GM21529 (cell line): Measurements from ENCODE around the gene GLP1R.

Source experiments
- ATAC-seq: cut with Tn5 transposase; IDR thresholded peaks from one replicate; pipeline ENCODE4 v1.9.1; 2021; ENCODE audit not compliant: unreplicated experiment

GLP1R gene

DNA sequence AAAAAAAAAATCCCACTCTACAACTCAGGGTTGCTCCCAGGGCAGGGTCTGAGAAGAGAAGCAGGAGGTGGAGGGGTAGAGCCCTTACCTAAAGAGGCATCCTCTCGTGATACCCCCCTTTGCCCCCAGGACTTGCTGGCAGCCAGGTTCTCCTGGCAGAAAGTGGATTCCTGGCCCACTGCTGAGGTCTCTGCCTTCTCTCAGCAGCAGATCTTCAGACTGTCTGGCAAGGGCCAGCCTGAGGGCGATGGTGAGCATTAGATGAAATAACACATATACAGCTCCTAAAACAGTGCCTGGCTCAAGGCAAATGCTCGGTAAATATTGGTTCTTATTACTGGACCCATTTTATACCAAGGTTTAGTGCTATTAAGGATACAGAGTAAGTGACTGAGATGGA, 4.8 kb upstream of the GLP1R start:
- ATAC-seq: no peak

DNA sequence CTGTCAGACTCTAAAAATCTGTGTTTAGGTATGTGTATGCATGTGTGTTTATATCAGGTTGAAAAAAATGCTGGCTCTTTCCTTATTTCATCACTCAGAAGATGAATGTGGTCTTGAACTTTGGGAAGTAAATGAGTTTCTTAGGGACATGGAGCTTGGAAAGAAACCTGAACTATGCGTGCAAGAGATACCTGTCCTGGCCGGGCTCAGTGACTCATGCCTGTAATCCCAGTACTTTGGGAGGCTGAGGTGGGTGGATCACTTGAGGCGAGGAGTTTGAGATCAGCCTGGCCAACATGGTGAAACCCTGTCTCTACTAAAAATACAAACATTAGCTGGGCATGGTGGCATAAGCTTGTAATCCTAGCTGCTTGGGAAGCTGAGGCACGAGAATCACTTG, 4.4 kb upstream of the GLP1R start:
- ATAC-seq: no peak

DNA sequence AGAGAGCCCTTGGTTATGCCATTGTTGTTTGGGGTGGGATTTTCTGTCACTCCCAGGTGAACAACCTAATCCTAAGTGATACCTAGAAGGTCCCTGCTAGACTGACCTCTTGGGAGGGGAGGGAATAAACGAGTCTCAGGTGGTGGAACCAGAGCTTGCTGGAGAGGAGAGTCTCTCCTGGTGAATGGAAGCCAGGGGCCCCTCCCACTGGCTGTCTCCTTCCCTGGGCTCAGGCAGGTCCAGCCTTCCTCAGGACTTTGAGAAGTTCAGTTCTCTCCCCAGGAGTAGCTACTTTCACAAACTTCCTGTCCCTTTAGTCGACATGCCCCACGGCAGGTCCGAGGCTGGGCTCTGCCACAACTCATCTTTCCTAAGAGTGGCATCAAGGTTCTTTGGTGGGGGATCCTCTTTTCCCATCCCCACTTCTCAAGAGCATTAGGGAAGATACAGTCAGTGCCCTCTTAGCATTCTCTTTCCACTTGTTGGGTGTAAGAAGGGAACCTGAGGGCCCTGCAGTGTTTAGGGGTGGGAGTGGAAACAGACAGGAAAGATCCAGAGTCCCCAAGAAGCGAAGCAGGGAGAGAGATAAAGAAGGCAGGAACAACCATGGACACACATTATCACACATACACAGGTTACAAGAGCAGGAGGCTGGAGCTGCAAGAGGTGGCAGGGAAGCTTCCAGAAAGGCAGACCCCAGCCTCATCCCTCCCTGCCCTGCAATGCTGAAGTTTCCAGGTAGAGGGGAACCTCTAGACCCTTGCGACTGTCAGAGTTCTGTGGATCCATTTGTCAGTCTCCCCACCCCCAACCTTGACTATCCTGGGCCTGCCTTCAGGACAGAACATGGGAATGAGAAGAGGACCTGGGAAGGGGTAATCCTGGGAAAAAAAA, 900 bp upstream of the GLP1R start:
- ATAC-seq: no peak

GRCh38 chr6:39049575-39050283, 1.1 kb downstream of the GLP1R start:
- ATAC-seq: no peak

DNA sequence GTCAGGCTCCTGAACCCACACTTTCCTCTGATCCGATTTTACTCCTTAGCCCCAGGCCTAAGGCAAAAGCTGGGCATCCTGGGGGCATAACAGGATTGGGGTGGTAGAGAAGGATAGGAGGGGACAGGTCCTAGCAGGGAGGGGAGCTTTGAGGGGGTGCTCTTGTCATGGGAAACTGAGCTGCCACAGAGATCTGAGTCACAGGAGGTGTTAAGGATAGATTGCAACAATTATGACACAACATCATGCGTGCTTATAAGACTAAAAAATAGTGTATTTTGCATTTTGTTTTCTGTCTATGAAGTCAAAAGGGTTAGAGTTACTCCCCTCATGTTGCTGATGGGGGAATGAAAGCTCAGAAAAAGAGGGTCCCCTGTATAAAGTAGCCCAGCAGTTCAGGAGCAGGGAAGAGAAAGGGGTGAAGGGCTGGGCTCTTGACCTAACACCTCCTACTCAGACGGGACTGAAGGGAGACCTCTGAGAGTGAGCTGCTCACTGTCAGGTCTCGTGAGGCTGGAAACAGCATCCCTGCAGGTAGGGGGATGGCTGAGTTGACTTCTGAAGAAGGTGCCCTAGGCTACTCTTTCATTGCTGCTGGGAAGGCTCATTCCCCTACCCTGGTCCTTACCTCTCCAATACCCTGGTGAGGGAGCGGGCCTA, 2.0 kb downstream of the GLP1R start:
- ATAC-seq: no peak

GRCh38 chr6:39051399-39052122, 3.0 kb downstream of the GLP1R start:
- ATAC-seq: no peak

GRCh38 chr6:39053016-39053624, 4.5 kb downstream of the GLP1R start:
- ATAC-seq: no peak

- no peak for ATAC-seq
Measured at GRCh38 chr6:39053854-39054576, 5.4 kb downstream of the GLP1R start.

- no peak for ATAC-seq
Measured at GRCh38 chr6:39054577-39055142, 6.1 kb downstream of the GLP1R start.

DNA sequence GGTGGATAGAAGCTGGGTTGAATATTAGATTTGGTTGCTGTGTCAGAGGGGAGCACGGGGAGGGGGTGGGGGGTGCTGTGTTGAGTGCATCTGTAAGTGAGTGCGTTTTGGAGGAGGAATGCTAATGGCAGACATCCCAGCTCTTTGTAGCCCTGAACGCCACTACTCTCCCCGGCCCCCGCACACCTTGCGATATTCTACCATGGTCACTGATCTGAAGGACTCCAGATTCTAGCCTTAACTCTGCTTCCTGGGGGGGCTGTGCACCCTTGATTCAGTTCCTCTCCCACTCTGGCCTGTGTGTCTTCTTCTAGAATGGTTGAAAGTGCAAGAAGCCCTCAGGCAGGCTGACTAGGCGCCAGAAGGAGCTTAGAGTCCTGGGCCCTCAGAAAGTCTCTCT, 7.1 kb downstream of the GLP1R start:
- ATAC-seq: no peak

- no peak for ATAC-seq
Measured at GRCh38 chr6:39056191-39056590, 7.6 kb downstream of the GLP1R start.

DNA sequence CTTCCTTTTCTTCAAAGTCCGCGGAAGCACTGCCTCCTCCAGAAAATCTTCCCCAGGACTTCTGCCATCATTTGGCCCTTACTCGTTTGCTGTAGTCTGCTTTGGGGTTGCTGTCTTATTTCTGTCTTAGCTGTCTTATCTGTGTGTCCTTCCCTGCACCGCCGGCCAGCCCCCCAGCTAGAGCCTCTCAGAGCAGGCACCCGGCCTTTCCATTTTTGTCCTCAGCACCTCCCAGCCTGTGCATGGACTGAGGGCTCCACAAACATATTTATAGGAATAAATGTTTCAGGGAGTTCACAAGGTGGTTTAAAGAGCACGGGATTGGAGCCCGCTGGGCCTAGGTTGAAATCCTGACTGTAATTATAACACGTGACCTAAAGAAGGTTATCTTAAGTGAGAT, 8.1 kb downstream of the GLP1R start:
- ATAC-seq: no peak

- no peak for ATAC-seq
Measured at GRCh38 chr6:39057251-39058155, 8.9 kb downstream of the GLP1R start.

GRCh38 chr6:39058471-39059147, 10.0 kb downstream of the GLP1R start:
- ATAC-seq: no peak

GRCh38 chr6:39059496-39060310, 11.1 kb downstream of the GLP1R start:
- no peak for ATAC-seq

DNA sequence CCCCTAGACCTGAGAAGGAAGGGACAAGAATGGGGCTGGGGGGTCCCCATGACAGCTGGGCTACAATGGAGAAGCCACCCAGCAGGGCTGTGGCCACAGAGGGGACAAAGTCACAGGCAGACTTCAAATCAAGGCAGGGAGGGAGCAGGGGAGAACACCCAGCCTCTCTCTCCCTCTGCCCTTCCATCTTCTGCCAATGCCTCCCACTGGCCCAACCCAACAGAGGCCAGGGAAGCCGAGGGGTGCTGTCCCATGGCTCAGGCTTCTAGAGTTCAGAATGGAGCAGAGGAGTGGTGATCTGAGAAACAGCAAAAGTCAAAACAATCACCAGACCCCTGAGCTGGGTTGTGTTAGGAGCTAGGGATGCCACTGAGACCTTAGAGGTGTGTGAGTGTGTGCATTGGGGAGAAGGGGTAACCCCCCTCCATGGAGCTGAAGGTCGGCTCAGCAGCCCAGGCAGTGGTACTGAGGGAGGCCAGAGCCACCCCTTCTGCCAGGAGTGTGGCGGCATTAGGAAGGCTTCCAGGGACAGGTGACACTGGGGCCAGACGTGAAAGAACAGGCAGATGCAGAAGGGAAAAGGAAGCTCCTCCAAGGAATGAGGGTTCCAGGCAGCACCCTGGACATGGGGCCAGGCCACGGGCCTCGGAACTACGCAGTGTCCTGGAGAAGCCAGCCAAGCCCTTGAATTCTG, 12.0 kb downstream of the GLP1R start:
- no peak for ATAC-seq

DNA sequence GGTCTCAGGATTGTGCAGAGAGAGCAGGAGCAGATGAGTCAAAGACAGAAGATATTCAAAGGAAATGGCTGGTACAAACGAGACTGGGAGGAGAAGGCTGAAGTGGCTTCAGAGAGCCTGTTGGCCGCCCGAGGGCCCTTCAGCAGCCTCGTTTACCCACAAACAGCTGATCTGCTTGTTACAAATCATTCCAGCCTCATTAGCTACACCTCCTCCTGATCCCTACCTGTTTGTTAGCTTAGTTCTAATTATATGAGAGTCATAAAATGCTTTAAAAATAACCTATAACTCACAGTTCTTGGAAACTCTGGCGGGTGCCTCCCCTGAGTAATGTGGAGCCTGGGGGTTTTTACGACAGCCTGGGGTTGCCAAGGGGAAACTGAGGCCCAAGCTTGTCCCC, 12.6 kb downstream of the GLP1R start:
- no peak for ATAC-seq
